Measurements from ENCODE around the gene DAPK2. TPM values are rescaled to one million over a fixed set of nuclear protein-coding genes. Genes with fewer than 3 reads are reported as not detected.
A peak's percentile ranks its signal among the peaks of the same experiment; 100 is the strongest.

The DAPK2 gene
- polyA plus RNA-seq, 1 of the 3 experiments (the other 2 are of a cell fraction) = 1.4 TPM

DNA sequence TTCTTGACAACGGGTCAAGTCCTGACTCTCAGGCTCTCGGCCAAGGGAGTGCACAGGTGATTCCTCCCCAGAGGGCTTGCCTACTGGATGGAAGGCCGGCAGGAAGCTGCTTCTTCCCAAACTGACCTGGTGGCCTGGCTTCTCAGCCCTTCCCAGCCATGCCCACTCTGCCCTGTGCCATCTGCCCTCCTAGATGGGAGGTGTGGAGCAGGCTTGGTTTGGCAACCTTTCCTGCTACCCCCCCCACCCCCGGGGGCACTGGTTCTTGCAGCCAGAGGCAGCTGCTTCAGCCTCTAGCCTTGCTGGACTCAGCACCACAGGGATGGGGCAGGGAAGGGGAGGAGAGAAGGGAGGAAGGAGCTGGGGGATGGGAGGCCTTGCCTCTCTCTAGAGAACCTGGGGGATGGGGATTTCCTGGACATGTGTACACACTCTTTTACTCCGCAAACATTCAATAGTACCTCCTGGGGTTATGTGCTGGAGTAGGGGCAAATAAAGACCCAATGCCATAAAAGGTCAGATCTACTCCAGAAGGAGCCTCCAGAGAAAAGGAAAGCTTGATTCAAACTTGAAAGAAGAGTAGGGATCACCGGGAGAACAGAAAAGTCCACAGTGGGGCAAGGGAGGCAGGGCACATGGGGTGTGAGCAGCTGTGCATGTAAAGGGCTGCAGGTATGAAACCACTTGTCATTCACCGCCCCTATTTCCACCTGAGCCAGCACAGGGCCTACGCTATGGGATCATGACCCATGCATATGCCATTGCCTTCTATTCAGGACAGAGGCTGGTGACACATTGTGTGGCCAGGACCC, 4.2 kb upstream of the DAPK2 start:
- TF ChIP-seq, protein P1, sequence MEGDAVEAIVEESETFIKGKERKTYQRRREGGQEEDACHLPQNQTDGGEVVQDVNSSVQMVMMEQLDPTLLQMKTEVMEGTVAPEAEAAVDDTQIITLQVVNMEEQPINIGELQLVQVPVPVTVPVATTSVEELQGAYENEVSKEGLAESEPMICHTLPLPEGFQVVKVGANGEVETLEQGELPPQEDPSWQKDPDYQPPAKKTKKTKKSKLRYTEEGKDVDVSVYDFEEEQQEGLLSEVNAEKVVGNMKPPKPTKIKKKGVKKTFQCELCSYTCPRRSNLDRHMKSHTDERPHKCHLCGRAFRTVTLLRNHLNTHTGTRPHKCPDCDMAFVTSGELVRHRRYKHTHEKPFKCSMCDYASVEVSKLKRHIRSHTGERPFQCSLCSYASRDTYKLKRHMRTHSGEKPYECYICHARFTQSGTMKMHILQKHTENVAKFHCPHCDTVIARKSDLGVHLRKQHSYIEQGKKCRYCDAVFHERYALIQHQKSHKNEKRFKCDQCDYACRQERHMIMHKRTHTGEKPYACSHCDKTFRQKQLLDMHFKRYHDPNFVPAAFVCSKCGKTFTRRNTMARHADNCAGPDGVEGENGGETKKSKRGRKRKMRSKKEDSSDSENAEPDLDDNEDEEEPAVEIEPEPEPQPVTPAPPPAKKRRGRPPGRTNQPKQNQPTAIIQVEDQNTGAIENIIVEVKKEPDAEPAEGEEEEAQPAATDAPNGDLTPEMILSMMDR (IDR thresholded peaks at IDR 0.05) = no peak
- no peak for TF ChIP-seq NRF1 (IDR thresholded peaks at IDR 0.05; ENCODE audit: low read depth, low read length)
- TF ChIP-seq, protein P2, sequence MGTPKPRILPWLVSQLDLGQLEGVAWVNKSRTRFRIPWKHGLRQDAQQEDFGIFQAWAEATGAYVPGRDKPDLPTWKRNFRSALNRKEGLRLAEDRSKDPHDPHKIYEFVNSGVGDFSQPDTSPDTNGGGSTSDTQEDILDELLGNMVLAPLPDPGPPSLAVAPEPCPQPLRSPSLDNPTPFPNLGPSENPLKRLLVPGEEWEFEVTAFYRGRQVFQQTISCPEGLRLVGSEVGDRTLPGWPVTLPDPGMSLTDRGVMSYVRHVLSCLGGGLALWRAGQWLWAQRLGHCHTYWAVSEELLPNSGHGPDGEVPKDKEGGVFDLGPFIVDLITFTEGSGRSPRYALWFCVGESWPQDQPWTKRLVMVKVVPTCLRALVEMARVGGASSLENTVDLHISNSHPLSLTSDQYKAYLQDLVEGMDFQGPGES (IDR thresholded peaks at IDR 0.05; ENCODE audit: low read depth, low read length) = no peak
- no peak for TF ChIP-seq FOSL2 (IDR thresholded peaks at IDR 0.05; ENCODE audit: borderline replicate concordance, low read depth)
- no peak for TF ChIP-seq CHD2 (IDR thresholded peaks at IDR 0.05; ENCODE audit: low read length, partially characterized antibody)
- TF ChIP-seq, protein P3, sequence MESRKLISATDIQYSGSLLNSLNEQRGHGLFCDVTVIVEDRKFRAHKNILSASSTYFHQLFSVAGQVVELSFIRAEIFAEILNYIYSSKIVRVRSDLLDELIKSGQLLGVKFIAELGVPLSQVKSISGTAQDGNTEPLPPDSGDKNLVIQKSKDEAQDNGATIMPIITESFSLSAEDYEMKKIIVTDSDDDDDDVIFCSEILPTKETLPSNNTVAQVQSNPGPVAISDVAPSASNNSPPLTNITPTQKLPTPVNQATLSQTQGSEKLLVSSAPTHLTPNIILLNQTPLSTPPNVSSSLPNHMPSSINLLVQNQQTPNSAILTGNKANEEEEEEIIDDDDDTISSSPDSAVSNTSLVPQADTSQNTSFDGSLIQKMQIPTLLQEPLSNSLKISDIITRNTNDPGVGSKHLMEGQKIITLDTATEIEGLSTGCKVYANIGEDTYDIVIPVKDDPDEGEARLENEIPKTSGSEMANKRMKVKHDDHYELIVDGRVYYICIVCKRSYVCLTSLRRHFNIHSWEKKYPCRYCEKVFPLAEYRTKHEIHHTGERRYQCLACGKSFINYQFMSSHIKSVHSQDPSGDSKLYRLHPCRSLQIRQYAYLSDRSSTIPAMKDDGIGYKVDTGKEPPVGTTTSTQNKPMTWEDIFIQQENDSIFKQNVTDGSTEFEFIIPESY (IDR thresholded peaks at IDR 0.05; ENCODE audit: borderline replicate concordance, low read depth) = no peak
- no peak for TF ChIP-seq MXI1 (IDR thresholded peaks at IDR 0.05; ENCODE audit: low read depth, low read length)
- no peak for TF ChIP-seq YY1 (IDR thresholded peaks at IDR 0.05; ENCODE audit: low read depth)
- TF ChIP-seq GATA2 (CRISPR knock-in tag; IDR thresholded peaks at IDR 0.05) = no peak
- TF ChIP-seq USF2 (IDR thresholded peaks at IDR 0.05; ENCODE audit: borderline replicate concordance, low read depth, low read length) = no peak
- TF ChIP-seq RCOR1 (IDR thresholded peaks at IDR 0.05; ENCODE audit: low read length) = no peak
- no peak for TF ChIP-seq FOXM1 (IDR thresholded peaks at IDR 0.05; ENCODE audit: low read depth)
- no peak for TF ChIP-seq MAX (IDR thresholded peaks at IDR 0.05; ENCODE audit: low read depth)
- TF ChIP-seq ELF1 (IDR thresholded peaks at IDR 0.05) = no peak
- TF ChIP-seq TAF1 (IDR thresholded peaks at IDR 0.05; ENCODE audit: borderline replicate concordance, low read depth, low read length) = no peak
- Histone ChIP-seq H3K9me2 (no peaks in the 10 kb centered on the region), H4K20me1 (ENCODE audit: insufficient read depth) (no peaks in the 10 kb centered on the region), H3K4me2 (no peak overlapping the region), H3K4me3 (ENCODE audit: low read depth in 2 of 2, low read length in 1 of 2) (no peak overlapping the region), H3F3A (replicated peaks; ENCODE audit: insufficient read depth) (no peaks in the 10 kb centered on the region), H3K9me3 (no peaks in the 10 kb centered on the region), H2AFZ (ENCODE audit: low read depth) (no peak overlapping the region), H3K79me2 (ENCODE audit: insufficient read depth) (no peaks in the 10 kb centered on the region), H3K36me3 (replicated peaks in 1 of 2; ENCODE audit: control insufficient read depth in 1 of 2, insufficient read depth in 2 of 2, low read length in 1 of 2) (no peaks in the 10 kb centered on the region), H3K27me3 (ENCODE audit: insufficient read depth) (no peaks in the 10 kb centered on the region), H3K27ac (ENCODE audit: low read depth in 2 of 2, low read length in 1 of 2) (no peak overlapping the region), H3K4me1 (ENCODE audit: control insufficient read depth in 1 of 2, insufficient read depth in 2 of 2, low read depth in 1 of 2, low read length in 1 of 2) (peaks cover 0 to 9% of the 10 kb centered on the region in 2 experiments; a peak in 1 of 4 replicates), H3K9ac (no peak overlapping the region)
- 71% methylated on average over 8 of the region's 8 CpGs for WGBS (ENCODE audit: low lambda C conversion rate)
- ChIA-PET POLR2A (no interaction called here), CTCF (interaction anchor here (1.0 to 1.5 kb wide), 3 partner anchors 105 to 299 kb away, joined by 3 to 4 read pairs (median 3); no protein-coding TSS in a partner anchor)
- DNase-seq = peak; percentile 32

Measured in SK-N-SH (cell line).